ENCODE measurements around the gene EXOC4.
"Not testable (repeated sequence)": the region's sequence is repeated elsewhere in the genome, so short reads cannot be mapped to it uniquely, and the experiment has no call there.

The EXOC4 gene

GRCh38 chr7:133751079-133751478 lies 498.2 kb downstream of the EXOC4 start:
- DNase-seq (ENCODE audit: low read depth): no peak

- no peak for DNase-seq (ENCODE audit: low read depth)
Observed at GRCh38 chr7:133753513-133753912, 500.6 kb downstream of the EXOC4 start.

DNA sequence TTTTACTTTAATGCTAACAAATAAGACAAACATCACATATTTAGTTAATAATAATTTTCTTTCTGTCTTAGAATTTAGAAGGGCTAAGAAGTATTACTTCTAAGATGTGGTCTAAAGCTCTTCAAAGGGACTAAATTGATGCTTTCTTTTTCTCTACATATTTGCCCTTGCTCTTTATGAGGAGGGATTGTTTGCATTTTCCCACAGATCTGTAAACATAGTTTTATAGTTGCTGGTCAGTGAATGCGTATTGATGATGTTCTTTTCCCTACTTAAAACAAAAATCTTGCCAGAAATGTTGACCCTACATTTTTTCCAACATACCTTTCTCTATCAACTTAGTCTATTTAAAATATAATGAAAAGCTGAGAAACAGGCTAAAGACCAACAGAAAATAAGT lies 501.8 kb downstream of the EXOC4 start:
- DNase-seq (ENCODE audit: low read depth): no peak

GRCh38 chr7:133755901-133756300 lies 503.0 kb downstream of the EXOC4 start:
- no peak for DNase-seq (ENCODE audit: low read depth)

DNA sequence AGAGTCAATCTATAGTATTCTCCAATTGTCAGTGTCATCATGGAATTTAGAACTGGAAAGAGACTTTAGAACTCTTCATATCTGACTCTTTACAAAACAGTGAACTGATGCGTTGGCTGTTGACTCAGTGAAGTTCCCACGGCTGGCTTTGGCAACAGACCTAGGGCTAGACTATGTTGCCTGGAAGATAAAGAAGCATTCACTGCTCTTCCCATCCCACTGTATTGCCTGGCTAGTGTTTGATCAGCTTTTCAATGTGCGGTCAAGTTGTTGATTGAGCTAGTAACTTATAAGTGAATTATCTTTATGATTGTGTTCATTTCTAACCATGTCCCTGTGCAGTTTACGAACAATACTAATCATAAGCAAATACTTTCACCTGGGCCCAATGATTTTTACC lies 508.6 kb downstream of the EXOC4 start:
- DNase-seq (ENCODE audit: low read depth): no peak

DNA sequence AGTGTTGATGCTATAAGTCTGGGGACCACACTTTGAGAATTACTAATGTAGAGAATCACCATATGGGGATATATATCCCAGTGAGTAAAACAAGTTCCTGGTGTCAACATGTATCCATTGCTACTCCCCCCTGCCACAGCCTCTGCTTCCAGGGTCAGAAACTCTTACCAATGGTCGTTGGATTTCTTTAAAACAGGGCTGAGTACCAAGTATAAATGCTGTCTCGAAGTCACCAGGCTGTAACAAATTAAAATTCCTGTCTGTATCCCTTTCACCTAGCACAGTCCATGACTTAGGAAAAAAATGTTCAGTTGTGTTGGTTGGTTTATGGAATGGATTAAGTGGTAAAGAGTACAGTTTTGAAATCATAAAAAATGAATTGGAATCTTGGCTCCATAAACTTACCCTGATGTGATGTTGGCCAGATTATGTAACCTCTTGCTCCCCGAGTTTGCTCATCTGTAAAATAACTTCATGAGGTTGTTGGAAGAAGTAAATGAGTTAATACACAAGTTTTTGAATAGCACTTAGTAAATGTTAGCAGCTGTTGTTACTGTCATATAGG lies 510.3 kb downstream of the EXOC4 start:
- no peak for DNase-seq (ENCODE audit: low read depth)

DNA sequence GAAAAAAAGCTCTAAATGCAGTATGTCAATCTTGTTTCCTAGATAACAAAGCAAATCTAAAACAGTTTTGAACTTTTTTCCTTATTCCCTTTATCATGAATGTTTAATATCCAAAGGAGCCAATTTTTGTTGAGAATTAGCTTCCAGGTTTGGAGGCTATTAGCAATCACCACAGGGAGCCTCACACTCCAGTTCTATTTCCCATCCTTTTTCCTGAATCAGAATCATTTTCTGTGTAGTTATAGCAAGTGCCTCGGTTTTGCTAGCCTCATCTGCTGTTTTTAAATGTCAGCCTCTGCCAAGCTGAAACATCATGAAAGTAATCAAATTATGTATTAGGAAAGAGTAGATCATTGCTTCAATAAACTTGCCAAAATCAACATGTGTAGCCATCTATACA lies 516.8 kb downstream of the EXOC4 start:
- DNase-seq (ENCODE audit: low read depth): no peak

DNA sequence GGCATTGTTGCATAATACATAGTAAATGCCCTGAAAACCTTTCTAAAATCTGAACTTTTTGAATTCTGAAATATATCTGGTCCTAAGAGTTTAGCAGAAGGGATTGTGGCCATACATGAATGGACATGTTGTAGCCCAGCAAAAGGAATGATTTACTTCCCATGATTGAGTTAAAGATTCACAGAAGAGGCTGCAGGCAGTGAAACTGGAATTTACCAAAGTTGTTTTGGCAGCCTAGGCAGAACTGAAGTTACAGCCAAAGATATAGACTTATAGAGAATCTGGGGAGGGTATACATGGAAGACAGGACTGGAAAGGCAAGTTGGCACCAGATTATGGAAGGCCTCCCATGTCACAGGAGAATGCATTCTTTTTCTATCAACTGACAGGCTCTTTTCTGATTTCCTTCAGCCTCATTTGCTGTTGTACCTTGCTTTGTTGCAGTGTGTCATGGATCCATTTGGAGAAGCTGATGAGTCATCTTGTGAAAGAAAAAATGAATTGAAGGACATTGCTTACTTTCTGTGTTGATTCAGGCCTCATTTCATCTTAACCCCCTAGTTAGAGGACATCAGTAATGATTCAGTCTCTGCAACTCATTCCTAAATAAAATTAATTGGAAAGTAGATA lies 518.1 kb downstream of the EXOC4 start:
- no peak for DNase-seq (ENCODE audit: low read depth)

DNA sequence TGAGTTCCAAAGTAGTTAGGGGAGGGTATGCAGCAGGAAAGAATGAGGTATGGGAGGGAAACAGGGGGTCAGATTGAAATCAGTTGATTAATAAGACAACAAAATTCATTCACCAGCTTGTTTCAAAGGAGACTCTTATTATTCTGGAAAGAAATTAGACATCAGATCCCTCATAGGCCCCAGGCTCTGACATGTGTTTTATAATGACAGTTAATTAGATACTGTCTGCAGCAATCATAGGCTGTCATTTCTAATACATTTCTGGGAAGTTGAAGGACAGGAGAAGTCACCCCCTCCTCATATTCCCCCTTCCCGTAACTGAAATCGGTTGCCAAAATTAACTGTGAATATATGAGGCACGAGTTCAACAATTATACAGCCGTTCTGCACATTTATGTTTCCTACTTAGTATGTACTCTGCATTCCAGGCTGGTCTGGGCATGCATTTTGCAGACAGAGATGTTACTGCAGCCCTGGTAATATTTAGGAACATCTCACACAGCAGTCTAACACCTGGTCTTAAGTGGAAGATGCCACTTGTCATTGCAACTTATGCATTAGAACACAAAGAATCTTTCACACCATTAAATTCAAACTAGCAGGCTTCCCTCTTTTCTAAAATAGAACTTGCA lies 519.0 kb downstream of the EXOC4 start:
- no peak for DNase-seq (ENCODE audit: low read depth)

- no peak for DNase-seq (ENCODE audit: low read depth)
Observed at GRCh38 chr7:133773601-133774000, 520.7 kb downstream of the EXOC4 start.

- DNase-seq (ENCODE audit: low read depth): no peak
Observed at GRCh38 chr7:133775201-133775600, 522.3 kb downstream of the EXOC4 start.

DNA sequence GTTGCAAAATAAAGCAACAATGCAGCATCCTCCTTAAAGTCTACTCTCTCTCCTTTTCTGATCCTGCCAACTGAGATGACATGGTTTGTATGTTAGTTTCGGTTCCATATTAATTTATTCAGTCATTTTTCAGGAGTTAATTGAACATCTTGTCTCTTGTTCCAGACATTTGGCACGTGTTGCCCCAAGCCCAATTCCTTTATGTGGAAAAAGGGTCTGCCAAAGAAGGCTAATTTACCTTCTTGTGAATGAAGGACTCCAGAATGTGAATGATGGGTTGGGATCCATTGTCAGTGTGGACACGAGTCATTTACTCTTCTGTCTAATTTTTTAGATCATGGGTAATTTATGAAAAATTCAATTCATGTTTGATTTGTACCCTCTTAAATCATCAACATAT lies 523.4 kb downstream of the EXOC4 start:
- no peak for DNase-seq (ENCODE audit: low read depth)

DNA sequence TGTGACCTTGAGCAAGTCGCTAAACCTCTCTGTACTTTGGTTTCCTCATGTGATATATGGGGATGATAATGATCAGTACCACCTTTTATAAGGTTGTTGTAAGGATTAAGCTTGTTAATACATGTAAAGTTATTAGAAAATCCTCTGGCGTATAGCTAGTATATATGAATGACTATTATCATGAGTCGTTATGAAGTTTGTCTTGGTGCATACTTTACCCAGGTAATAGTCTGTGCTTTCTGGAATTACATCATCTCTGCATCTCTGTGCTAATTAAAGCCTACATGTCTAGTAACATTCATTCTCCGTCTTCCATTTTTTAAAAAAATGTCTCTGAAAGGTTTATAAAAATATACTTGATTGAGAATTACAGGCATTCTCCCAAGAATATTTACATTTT lies 524.8 kb downstream of the EXOC4 start:
- no peak for DNase-seq (ENCODE audit: low read depth)

GRCh38 chr7:133778472-133778871 lies 525.6 kb downstream of the EXOC4 start:
- DNase-seq (ENCODE audit: low read depth): no peak

GRCh38 chr7:133779538-133779937 lies 526.7 kb downstream of the EXOC4 start:
- not testable (repeated sequence) for DNase-seq (ENCODE audit: low read depth)

GRCh38 chr7:133780912-133781311 lies 528.0 kb downstream of the EXOC4 start:
- DNase-seq (ENCODE audit: low read depth): no peak

GRCh38 chr7:133781486-133782090 lies 528.7 kb downstream of the EXOC4 start:
- DNase-seq (ENCODE audit: low read depth): no peak

- no peak for DNase-seq (ENCODE audit: low read depth)
Observed at GRCh38 chr7:133782470-133782869, 529.6 kb downstream of the EXOC4 start.

DNA sequence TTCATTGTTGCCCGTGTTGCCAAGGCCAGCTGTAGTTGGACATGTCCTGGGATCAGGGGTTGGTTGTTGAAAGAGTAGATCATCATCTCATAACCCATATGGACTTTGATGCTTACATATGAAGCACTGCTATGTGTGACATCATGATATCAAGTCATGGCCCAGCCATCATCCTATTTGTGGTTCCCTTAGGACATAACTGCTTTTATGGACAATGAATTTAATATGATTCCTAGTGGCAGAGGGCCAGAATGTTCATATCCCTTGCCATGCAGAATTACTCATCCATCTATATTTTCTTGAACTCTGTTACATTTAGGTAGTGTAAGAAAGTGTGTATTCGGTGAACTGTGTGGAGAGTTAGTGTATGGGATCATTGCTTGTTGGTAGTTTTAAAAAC lies 530.4 kb downstream of the EXOC4 start:
- DNase-seq (ENCODE audit: low read depth): no peak

- no peak for DNase-seq (ENCODE audit: low read depth)
Observed at GRCh38 chr7:133784486-133785001, 531.7 kb downstream of the EXOC4 start.

DNA sequence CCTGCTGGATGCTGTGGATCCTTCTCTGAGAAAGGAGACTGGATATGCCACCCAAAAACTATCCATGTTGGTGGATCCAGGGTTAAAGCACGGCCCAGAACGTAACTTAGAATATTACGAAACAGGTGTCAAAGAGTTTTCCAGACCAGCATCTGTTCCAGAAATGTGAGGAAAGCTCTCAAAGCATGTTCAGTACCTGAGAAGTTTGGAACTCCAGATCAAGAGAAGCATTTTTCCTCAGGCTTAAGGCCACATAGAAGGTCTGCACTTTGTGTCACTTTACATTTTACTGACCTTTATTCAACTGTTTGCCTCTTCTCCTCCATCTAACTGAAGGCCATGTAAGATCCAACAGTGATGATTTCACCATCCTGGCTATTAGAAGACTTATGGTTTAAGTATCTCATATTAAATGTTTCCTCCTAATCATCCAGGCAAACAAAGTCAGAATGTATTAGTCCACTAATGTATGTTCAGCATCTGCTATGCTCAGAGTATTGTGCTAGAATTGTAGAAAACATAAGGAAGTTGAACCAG lies 533.6 kb downstream of the EXOC4 start:
- DNase-seq (ENCODE audit: low read depth): no peak

GRCh38 chr7:133789974-133790373 lies 537.1 kb downstream of the EXOC4 start:
- DNase-seq (ENCODE audit: low read depth): no peak

DNA sequence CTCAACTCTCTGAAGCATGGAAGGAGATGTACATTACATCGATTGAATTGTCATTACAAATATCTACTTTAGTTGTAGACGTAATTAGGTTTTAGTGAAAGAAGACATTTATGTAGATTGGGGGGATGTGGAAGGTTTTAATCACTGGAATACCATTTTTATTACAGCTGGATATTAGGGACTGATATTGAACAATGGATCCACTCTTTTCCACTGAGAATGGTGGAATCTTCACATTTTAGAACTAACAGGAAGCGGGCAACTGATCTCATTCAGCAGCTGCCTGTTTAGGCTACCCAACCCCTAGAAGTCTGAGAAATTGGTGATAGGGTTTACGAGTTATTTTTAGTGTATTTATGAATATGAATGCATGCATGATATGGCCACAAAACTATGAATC lies 538.0 kb downstream of the EXOC4 start:
- no peak for DNase-seq (ENCODE audit: low read depth)

Data from fibroblast of the conjunctiva (primary cell).